K562 (cell line): ENCODE data around the gene LTB4R2. TPM values are rescaled to one million over a fixed set of nuclear protein-coding genes. Genes with fewer than 3 reads are reported as not detected.
A peak's percentile ranks its signal among the peaks of the same experiment; 100 is the strongest.

Source experiments
- ATF3 ChIP-seq, 2 experiments: fragments of 450-650 bp in 1 of 2; sonication (generic) in 1 of 2; formaldehyde crosslinking in 1 of 2; IDR thresholded peaks in 1 of 2; conservative IDR thresholded peaks in 1 of 2; 2 replicates each; pipeline versions ENCODE4 v1.6.1 to v1.8.1; 2016 to 2023; ENCODE audit warnings: mild to moderate bottlenecking in 2 of 2, moderate library complexity in 2 of 2, inconsistent platforms in 1 of 2, missing genetic modification reagents in 1 of 2
- C11orf30 ChIP-seq: fragments of 450-650 bp; IDR thresholded peaks from 2 replicates; pipeline ENCODE4 v1.6.1; 2016; ENCODE audit warnings: low read depth, mild to moderate bottlenecking
- DPF2 ChIP-seq: fragments of 450-650 bp; IDR thresholded peaks from 2 replicates; pipeline ENCODE4 v1.6.1; 2016
- FOSL1 ChIP-seq: fragments of 200-800 bp; sonication (Bioruptor generic); conservative IDR thresholded peaks from 2 replicates; pipeline ENCODE4 v1.6.1; 2016; ENCODE audit warnings: missing genetic modification characterization, missing compliant biosample characterization
- JUND ChIP-seq, 2 experiments: IDR thresholded peaks; 2 replicates in 1 of 2; 3 replicates in 1 of 2; pipeline ENCODE4 v1.6.1; 2011; ENCODE audit warnings: borderline replicate concordance in 2 of 2, low read depth in 2 of 2, low read length in 2 of 2, improper control_type of control experiment in 1 of 2, missing biosample characterization in 1 of 2, missing genetic modification characterization in 1 of 2, missing genetic modification reagents in 1 of 2
- MAFF ChIP-seq: IDR thresholded peaks from 2 replicates; pipeline ENCODE4 v1.6.1; 2012; ENCODE audit warnings: low read length, improper control_type of control experiment
- SMARCE1 ChIP-seq: fragments of 450-650 bp; IDR thresholded peaks from 2 replicates; pipeline ENCODE4 v1.7.1; 2016; ENCODE audit warnings: mild to moderate bottlenecking
- SOX6 ChIP-seq: fragments of 450-650 bp; IDR thresholded peaks from 2 replicates; pipeline ENCODE4 v1.6.1; 2014; ENCODE audit warnings: mild to moderate bottlenecking
- SRSF3 ChIP-seq: fragments of 200-400 bp; formaldehyde crosslinking; IDR thresholded peaks from 2 replicates; pipeline ENCODE4 v1.6.1; 2016; ENCODE audit warnings: mild to moderate bottlenecking, low read length, moderate library complexity; ENCODE audit not compliant: insufficient read depth
- TCFL5 ChIP-seq: fragments of 250-450 bp; sonication (Bioruptor Pico); conservative IDR thresholded peaks from 2 replicates; pipeline ENCODE4 v1.6.1; 2021; ENCODE audit warnings: mild to moderate bottlenecking, moderate library complexity, matching md5 sums
- VEZF1 ChIP-seq: fragments of 200-800 bp; sonication (Bioruptor generic); IDR thresholded peaks from 2 replicates; pipeline ENCODE4 v1.6.1; 2017; ENCODE audit warnings: missing genetic modification characterization, missing compliant biosample characterization
- polyA plus RNA-seq, 8 experiments: library from polyadenylated mRNA; depleted of rRNA in 4 of 8; stranded (reverse) in 5 of 8; unstranded in 3 of 8; fragments of >200 nt; fragmentation: Nextera tagmentation in 2 of 8; fragmentation: Illumina TruSeq in 1 of 8; extraction: Ambion mirVana in 2 of 8; extraction: Trizol in 1 of 8; gene quantifications; 2 replicates each; pipeline versions ENCODE4 v1.2.1 to v1.2.3, GENCODE V29; 2011 to 2014; ENCODE audit warnings: inconsistent platforms in 1 of 8, missing spikeins in 1 of 8
- total RNA-seq, 7 experiments: library from RNA; depleted of rRNA in 6 of 7; stranded (reverse); fragments of >200 nt in 6 of 7; fragmentation: Illumina TruSeq in 2 of 7; extraction: Trizol in 2 of 7; gene quantifications; 2 replicates each; pipeline versions ENCODE4 v1.2.1 to v1.2.3, GENCODE V29; 2011 to 2021; ENCODE audit warnings: low replicate concordance in 1 of 7
- TF ChIP-seq, protein P1 (sequence below): fragments of 200-600 bp; sonication (generic); IDR thresholded peaks from one replicate; pipeline ENCODE4 v1.6.1; 2012; ENCODE audit warnings: mild to moderate bottlenecking, low read depth, low read length, inconsistent platforms

The LTB4R2 gene
- total and polyA plus RNA-seq, 9 of the 15 experiments (the other 6 are each of a cell fraction or from before 2014, with no cell fraction given): 0.03 to 11.6 (median 2.8) TPM; not detected in 1

GRCh38 chr14:24317141-24317928 is 7.4 kb downstream of the LTB4R2 start (continued):
- peak; percentile 93 for TF ChIP-seq FOSL1 (tag)
- peak; percentile 86 for TF ChIP-seq JUND (IDR thresholded peaks at IDR 0.05; ENCODE audit: borderline replicate concordance, low read depth, low read length)
- TF ChIP-seq JUND (tag; IDR thresholded peaks at IDR 0.05; ENCODE audit: borderline replicate concordance, low read depth, low read length): peak; percentile 93; the same call in 2 of the 3 replicates
- no peak for TF ChIP-seq SRSF3
- peak; percentile 62 for TF ChIP-seq SMARCE1
- TF ChIP-seq MAFF: 0 out of 2 replicates have a peak, but pooled peaks have one; percentile 7
- TF ChIP-seq TCFL5 (CRISPR knock-in tag): no peak
- peak; percentile 50; the same call in 1 of the 2 replicates for TF ChIP-seq DPF2
- peak; percentile 51 for TF ChIP-seq C11orf30
- peak; percentile 93 for TF ChIP-seq ATF3 (IDR thresholded peaks at IDR 0.05)
- peak; percentile 82; the same call in 1 of the 2 replicates for TF ChIP-seq ATF3 (CRISPR knock-in tag; conservative IDR thresholded peaks at IDR 0.05)
- peak; percentile 66 for TF ChIP-seq SOX6
- peak; percentile 44; the same call in 1 of the 2 replicates for TF ChIP-seq VEZF1 (CRISPR knock-in tag)
- TF ChIP-seq, protein P1, sequence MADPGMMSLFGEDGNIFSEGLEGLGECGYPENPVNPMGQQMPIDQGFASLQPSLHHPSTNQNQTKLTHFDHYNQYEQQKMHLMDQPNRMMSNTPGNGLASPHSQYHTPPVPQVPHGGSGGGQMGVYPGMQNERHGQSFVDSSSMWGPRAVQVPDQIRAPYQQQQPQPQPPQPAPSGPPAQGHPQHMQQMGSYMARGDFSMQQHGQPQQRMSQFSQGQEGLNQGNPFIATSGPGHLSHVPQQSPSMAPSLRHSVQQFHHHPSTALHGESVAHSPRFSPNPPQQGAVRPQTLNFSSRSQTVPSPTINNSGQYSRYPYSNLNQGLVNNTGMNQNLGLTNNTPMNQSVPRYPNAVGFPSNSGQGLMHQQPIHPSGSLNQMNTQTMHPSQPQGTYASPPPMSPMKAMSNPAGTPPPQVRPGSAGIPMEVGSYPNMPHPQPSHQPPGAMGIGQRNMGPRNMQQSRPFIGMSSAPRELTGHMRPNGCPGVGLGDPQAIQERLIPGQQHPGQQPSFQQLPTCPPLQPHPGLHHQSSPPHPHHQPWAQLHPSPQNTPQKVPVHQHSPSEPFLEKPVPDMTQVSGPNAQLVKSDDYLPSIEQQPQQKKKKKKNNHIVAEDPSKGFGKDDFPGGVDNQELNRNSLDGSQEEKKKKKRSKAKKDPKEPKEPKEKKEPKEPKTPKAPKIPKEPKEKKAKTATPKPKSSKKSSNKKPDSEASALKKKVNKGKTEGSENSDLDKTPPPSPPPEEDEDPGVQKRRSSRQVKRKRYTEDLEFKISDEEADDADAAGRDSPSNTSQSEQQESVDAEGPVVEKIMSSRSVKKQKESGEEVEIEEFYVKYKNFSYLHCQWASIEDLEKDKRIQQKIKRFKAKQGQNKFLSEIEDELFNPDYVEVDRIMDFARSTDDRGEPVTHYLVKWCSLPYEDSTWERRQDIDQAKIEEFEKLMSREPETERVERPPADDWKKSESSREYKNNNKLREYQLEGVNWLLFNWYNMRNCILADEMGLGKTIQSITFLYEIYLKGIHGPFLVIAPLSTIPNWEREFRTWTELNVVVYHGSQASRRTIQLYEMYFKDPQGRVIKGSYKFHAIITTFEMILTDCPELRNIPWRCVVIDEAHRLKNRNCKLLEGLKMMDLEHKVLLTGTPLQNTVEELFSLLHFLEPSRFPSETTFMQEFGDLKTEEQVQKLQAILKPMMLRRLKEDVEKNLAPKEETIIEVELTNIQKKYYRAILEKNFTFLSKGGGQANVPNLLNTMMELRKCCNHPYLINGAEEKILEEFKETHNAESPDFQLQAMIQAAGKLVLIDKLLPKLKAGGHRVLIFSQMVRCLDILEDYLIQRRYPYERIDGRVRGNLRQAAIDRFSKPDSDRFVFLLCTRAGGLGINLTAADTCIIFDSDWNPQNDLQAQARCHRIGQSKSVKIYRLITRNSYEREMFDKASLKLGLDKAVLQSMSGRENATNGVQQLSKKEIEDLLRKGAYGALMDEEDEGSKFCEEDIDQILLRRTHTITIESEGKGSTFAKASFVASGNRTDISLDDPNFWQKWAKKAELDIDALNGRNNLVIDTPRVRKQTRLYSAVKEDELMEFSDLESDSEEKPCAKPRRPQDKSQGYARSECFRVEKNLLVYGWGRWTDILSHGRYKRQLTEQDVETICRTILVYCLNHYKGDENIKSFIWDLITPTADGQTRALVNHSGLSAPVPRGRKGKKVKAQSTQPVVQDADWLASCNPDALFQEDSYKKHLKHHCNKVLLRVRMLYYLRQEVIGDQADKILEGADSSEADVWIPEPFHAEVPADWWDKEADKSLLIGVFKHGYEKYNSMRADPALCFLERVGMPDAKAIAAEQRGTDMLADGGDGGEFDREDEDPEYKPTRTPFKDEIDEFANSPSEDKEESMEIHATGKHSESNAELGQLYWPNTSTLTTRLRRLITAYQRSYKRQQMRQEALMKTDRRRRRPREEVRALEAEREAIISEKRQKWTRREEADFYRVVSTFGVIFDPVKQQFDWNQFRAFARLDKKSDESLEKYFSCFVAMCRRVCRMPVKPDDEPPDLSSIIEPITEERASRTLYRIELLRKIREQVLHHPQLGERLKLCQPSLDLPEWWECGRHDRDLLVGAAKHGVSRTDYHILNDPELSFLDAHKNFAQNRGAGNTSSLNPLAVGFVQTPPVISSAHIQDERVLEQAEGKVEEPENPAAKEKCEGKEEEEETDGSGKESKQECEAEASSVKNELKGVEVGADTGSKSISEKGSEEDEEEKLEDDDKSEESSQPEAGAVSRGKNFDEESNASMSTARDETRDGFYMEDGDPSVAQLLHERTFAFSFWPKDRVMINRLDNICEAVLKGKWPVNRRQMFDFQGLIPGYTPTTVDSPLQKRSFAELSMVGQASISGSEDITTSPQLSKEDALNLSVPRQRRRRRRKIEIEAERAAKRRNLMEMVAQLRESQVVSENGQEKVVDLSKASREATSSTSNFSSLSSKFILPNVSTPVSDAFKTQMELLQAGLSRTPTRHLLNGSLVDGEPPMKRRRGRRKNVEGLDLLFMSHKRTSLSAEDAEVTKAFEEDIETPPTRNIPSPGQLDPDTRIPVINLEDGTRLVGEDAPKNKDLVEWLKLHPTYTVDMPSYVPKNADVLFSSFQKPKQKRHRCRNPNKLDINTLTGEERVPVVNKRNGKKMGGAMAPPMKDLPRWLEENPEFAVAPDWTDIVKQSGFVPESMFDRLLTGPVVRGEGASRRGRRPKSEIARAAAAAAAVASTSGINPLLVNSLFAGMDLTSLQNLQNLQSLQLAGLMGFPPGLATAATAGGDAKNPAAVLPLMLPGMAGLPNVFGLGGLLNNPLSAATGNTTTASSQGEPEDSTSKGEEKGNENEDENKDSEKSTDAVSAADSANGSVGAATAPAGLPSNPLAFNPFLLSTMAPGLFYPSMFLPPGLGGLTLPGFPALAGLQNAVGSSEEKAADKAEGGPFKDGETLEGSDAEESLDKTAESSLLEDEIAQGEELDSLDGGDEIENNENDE: no peak
